ENCODE data around the gene AGAP3. TPM values are rescaled to one million over a fixed set of nuclear protein-coding genes. Genes with fewer than 3 reads are reported as not detected.

AGAP3 gene
- total RNA-seq, 1 experiment from 2014 or later, result 19.9 TPM

DNA sequence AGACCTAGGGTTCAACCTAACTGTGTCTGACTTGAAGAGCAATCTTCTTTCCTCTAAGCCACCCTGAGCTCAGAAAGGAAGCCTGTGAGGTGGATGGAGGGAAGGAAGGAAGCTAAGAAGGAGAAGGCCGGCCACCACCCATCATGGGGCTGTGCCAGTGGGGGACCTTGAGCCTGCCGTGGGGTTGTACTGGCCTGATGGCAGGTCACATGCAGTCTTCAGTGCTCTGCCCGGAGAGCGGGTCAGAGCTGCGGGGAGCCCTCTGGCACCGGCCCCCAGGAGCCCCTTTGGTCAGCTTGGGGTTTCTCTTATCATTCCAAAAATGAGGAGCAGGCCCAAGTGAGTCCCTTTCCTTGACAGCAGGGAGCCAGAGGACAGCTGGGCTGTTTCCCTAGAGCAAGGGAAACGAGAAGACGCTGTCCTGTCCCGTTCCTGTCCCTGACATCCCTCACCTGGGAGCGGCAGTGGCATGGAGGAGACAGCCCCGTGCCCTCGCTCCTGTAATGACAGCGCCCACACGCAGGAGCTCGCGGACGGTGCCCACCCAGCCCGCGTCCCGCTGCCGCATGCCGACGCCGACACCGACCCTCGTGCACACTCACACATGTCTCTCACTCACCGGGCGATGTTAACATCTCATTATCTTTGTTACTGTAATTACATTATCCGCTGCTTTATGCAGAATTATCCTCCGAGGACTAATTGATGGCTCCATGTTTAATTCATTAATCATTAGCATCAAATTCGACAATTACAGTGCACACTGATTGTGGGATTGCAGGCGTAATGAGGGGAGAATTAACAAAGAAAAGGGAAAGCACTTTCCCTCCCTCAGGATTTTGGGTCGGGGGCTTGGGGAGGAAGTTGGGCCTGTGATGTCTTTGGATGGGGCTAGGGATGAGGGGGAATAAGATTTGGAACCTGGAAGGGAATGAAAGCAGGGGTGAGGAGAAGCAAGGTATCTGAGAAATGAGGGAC is 49.9 kb downstream of the AGAP3 start:
- H3K36me3 ChIP-seq, result peaks cover 32% of the 10 kb centered on the region
- no peaks in the 10 kb centered on the region for H3K9me3 ChIP-seq (replicated peaks)
- no peak overlapping the region for H3K4me3 ChIP-seq
- no peak overlapping the region for H3K27ac ChIP-seq
- no peaks in the 10 kb centered on the region for H3K4me1 ChIP-seq (replicated peaks)
- H3K27me3 ChIP-seq (replicated peaks), result no peaks in the 10 kb centered on the region
- no peak for DNase-seq (ENCODE audit: low read depth in 1 of 2, low spot score in 2 of 2)

DNA sequence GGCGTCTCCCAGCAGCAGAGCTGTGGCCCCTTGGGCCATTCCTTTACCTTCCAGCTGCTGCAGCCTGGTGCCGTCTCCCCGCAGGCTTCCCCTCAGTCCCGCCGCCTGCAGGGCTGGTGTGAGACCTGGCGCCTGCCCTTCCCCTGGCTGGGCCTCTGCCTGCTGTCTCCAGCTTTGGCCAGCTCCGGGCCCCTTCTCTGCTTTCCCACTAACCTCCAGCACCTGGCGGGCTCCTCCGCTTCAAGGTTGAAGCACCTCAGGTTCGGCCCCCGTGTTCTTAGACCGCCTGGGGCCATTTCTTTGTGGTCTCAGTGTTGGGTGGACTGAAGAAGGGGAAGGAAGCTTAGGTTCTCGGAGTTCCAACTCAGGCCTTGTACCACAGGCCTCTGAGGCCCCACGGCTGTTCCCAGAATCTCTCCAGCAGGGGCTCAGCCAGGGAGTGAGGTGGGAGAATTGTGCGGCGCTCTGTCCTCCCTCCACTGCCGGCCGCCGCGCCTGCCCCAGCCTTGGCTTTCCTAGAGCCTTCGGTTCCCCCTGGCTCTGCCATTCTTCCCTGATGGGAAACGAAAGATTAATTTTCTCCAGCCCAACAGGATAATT is 50.9 kb downstream of the AGAP3 start:
- Histone ChIP-seq H3K36me3 (peaks cover 28% of the 10 kb centered on the region), H3K27me3 (replicated peaks) (no peaks in the 10 kb centered on the region), H3K27ac (no peak overlapping the region), H3K4me3 (no peak overlapping the region), H3K9me3 (replicated peaks) (no peaks in the 10 kb centered on the region), H3K4me1 (replicated peaks) (no peaks in the 10 kb centered on the region)
- no peak for DNase-seq (ENCODE audit: low read depth in 1 of 2, low spot score in 2 of 2)

DNA sequence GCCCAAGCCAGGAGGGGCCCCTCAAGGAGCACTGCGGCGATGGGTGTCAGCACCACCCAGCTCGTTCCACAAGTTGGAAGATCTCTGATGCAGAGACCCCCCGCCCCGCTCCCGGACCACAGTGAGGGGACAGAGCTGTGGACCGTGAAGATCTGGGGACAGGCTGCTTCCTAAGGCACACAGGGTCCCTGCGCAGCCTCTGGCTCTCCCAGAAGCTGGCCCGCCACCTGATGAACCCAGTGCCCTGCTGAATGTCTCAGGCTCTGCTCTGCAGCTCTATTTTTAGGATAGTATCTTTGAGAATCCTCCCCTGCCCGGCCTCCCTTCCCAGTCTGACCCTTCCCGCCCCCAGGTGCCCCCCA is 51.5 kb downstream of the AGAP3 start:
- no peak overlapping the region for H3K4me3 ChIP-seq
- no peak for DNase-seq (ENCODE audit: low read depth in 1 of 2, low spot score in 2 of 2)
- H3K27ac ChIP-seq, result no peak overlapping the region
- no peaks in the 10 kb centered on the region for H3K4me1 ChIP-seq (replicated peaks)
- no peaks in the 10 kb centered on the region for H3K27me3 ChIP-seq (replicated peaks)
- H3K36me3 ChIP-seq, result peaks cover 29% of the 10 kb centered on the region
- H3K9me3 ChIP-seq (replicated peaks), result no peaks in the 10 kb centered on the region

DNA sequence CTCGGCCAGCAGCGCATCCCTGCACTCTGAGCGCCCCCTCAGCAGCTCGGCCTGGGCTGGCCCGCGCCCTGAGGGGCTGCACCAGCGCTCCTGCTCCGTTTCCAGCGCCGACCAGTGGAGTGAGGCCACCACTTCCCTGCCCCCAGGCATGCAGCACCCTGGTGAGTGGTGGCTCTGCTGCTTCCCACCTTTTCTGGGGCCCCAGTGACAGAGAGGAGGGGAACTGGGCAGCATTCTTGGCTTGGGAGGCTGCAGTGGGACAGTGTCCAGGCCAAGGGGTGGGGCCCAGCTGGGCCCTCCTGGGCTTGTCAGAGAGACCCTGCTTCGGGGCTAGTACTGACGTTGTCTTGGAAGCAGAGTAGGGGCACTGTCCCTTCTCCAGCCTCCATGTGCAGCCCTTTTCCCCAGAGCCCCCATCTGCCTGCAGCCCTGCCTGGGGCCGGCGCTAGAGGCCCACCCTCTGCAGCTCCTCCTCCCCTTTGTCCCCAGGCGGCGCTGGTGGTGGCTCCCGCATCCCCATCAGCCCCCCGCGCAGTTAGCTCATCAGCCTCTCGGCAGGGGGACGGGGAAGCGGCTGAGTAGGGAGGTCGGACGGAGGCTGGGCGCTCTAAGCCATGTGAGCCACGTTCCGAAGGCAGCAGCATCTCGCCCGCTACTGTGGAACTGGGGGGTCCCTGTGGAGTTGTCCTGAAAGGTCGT is 52.0 kb downstream of the AGAP3 start:
- H3K4me1 ChIP-seq (replicated peaks), result no peaks in the 10 kb centered on the region
- H3K4me3 ChIP-seq, result no peak overlapping the region
- H3K27ac ChIP-seq, result no peak overlapping the region
- no peaks in the 10 kb centered on the region for H3K27me3 ChIP-seq (replicated peaks)
- H3K9me3 ChIP-seq (replicated peaks), result no peaks in the 10 kb centered on the region
- no peak for DNase-seq (ENCODE audit: low read depth in 1 of 2, low spot score in 2 of 2)
- peaks cover 29% of the 10 kb centered on the region for H3K36me3 ChIP-seq

DNA sequence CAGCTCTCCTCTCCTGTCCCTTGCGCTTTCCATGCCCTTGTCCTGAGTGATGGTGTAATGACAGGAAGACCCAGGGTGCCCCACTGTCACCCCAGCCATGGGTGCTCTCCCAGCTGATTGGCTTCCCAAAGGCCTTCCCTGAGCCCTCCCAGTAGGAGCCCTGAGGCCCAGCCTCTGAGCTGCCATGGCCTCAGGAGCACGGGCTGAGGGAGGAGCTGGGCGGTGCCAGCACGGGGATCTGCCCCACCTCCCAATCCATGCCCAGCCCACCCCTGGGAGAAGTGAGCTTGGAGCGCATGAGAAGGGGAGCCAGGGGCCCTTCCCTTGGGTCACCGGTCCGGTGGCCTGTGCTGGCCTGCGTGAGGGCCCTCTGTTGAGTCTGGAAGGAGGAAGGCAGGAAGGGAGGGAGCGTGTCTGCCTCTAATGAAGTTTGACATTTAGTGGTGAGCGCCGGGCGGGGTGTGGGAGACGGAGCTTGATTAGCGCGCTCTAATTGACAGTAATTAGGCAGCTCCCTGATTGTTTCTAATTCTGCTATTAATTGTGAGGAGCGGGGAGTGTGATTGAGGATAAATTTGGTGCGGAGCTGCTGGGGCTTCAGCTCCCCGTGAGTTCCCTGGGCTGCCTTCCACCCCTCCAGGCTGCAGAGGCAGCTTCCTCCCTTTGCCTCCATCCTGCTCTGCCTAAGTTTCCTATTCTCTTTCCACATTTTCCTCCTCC is 53.0 kb downstream of the AGAP3 start:
- peak in 1 of 2 experiments; percentile 43 for DNase-seq (ENCODE audit: low read depth in 1 of 2, low spot score in 2 of 2)
- peaks cover 28% of the 10 kb centered on the region for H3K36me3 ChIP-seq
- H3K4me3 ChIP-seq, result no peak overlapping the region
- no peak overlapping the region for H3K27ac ChIP-seq
- H3K9me3 ChIP-seq (replicated peaks), result no peaks in the 10 kb centered on the region
- H3K4me1 ChIP-seq (replicated peaks), result no peaks in the 10 kb centered on the region
- H3K27me3 ChIP-seq (replicated peaks), result no peaks in the 10 kb centered on the region

DNA sequence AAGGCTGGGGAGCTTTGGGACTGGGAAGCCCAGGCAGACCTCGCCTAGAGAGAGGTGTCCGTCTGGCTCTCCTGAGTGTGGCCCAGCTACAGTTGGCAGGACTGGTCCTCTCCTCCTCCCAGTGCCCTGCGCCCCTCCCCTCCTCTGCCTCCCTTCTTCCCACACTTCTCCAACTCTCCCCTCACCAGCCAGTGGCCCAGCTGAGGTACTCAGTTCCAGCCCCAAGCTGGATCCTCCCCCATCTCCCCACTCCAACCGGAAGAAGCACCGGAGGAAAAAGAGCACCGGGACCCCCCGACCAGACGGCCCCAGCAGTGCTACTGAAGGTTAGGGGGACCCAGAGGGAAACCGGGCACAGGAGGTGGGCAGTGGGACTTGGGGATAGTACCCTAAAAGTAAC is 53.5 kb downstream of the AGAP3 start:
- H3K9me3 ChIP-seq (replicated peaks), result no peaks in the 10 kb centered on the region
- no peaks in the 10 kb centered on the region for H3K4me1 ChIP-seq (replicated peaks)
- H3K36me3 ChIP-seq, result peaks cover 24% of the 10 kb centered on the region
- H3K27me3 ChIP-seq (replicated peaks), result no peaks in the 10 kb centered on the region
- no peak overlapping the region for H3K27ac ChIP-seq
- DNase-seq (ENCODE audit: low read depth in 1 of 2, low spot score in 2 of 2), result no peak
- H3K4me3 ChIP-seq, result no peak overlapping the region

DNA sequence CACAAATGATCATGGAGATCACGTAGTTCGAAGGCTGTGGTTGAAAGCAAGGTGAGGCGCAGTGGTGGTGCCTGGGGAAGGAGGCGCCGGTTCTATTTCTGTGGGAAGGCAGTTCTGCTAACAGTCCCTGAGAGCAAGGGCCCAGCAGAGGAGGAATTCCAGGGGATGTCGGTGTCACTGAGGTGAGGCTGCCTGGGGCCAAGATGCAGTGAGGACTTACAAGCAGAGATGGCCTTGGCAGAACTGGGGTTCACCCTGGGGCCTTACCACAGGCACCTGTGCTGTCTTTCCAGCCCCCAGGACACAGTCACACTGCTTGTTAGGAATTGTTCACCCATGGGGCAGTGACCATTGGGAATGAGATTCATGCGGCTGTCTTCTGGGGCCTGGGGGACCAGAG is 54.6 kb downstream of the AGAP3 start:
- Histone ChIP-seq H3K36me3 (peaks cover 19% of the 10 kb centered on the region), H3K27ac (no peak overlapping the region), H3K4me3 (no peak overlapping the region), H3K27me3 (replicated peaks) (no peaks in the 10 kb centered on the region), H3K4me1 (replicated peaks) (no peaks in the 10 kb centered on the region), H3K9me3 (replicated peaks) (no peaks in the 10 kb centered on the region)
- peak in 1 of 2 experiments; percentile 37 for DNase-seq (ENCODE audit: low read depth in 1 of 2, low spot score in 2 of 2)

DNA sequence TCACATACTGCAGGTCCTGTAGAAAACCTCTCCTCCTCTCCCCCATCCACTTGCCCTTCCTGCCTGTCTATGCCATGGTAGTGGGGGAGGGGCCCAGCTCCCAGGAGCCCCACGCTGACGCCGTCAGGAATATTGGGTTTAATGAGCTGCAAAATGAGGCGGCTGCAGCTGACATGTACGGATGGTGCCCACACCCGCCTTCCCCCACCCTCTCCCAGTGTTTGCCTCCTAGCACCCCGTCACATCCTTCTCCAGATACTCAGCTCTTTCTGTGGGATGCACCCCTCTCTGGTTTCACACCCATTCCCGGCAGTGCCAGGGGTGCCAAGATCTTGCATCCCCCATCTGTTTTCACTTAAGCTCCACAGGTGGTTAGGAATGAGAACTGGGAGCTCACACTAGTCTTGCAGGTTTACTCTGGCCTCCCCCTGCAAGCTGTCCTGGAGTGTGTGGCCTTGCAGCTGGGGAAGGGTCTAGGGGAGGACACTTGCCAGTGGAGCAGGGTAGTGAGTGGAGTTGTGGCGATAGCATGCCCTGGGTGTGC is 55.1 kb downstream of the AGAP3 start:
- no peak overlapping the region for H3K27ac ChIP-seq
- H3K4me3 ChIP-seq, result no peak overlapping the region
- no peak for DNase-seq (ENCODE audit: low read depth in 1 of 2, low spot score in 2 of 2)
- peaks cover 15% of the 10 kb centered on the region for H3K36me3 ChIP-seq
- no peaks in the 10 kb centered on the region for H3K9me3 ChIP-seq (replicated peaks)
- no peaks in the 10 kb centered on the region for H3K27me3 ChIP-seq (replicated peaks)
- H3K4me1 ChIP-seq (replicated peaks), result no peaks in the 10 kb centered on the region

DNA sequence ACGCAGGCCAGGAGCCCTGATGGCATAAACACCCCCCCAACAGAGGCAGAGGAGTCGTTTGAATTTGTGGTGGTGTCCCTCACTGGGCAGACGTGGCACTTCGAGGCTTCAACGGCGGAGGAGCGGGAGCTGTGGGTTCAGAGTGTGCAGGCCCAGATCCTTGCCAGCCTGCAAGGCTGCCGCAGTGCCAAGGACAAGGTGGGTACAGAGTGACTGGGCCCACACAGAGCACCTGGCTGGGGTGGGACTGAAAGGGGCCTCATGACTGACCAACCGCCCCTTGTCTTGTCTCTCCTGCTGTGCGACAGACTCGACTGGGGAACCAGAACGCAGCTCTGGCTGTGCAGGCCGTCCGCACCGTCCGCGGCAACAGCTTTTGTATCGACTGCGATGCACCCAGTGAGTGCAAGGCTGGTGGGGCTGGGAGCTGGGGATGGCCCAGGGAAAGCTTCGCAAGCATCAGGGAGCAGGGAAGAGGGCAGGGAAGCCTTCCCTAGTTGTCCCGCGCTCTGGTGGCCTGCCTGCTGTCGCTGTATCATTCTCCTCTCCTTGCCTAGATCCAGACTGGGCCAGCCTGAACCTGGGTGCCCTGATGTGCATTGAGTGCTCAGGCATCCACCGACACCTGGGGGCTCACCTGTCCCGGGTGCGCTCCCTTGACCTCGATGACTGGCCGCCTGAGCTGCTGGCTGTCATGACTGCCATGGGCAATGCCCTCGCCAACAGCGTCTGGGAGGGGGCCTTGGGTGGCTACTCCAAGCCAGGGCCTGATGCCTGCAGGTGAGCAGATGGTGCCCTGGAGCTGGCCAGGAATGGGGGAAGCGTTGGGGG is 55.8 kb downstream of the AGAP3 start:
- Histone ChIP-seq H3K36me3 (peaks cover 15% of the 10 kb centered on the region), H3K4me3 (no peak overlapping the region), H3K27ac (no peak overlapping the region)

DNA sequence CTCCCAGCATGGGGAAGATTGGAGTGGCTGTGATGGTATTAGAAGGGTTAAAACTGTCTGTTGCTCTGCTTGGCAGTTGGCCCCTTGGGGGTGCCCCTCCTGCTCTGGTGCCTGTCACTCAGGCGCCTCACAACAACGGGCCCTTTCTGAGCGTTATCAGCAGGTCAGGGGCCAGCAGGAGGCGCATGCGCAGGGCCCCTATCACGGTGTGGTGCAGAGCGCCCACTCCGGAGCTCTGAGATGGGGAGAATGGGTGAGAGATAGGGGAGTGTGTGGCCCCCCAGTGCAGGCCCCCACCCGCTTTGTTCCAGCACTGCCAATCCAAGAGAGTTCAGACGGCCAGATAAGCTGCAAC is 56.4 kb downstream of the AGAP3 start:
- DNase-seq (ENCODE audit: low read depth in 1 of 2, low spot score in 2 of 2), result no peak
- no peaks in the 10 kb centered on the region for H3K9me3 ChIP-seq (replicated peaks)
- no peak overlapping the region for H3K4me3 ChIP-seq
- H3K36me3 ChIP-seq, result peaks cover 15% of the 10 kb centered on the region
- H3K4me1 ChIP-seq (replicated peaks), result no peaks in the 10 kb centered on the region
- H3K27me3 ChIP-seq (replicated peaks), result no peaks in the 10 kb centered on the region
- H3K27ac ChIP-seq, result no peak overlapping the region

More for the DNA sequence above, 55.8 kb downstream of the AGAP3 start:
- H3K27me3 ChIP-seq (replicated peaks), result no peaks in the 10 kb centered on the region
- peak in 1 of 2 experiments; percentile 43 for DNase-seq (ENCODE audit: low read depth in 1 of 2, low spot score in 2 of 2)
- H3K4me1 ChIP-seq (replicated peaks), result no peaks in the 10 kb centered on the region
- no peaks in the 10 kb centered on the region for H3K9me3 ChIP-seq (replicated peaks)

DNA sequence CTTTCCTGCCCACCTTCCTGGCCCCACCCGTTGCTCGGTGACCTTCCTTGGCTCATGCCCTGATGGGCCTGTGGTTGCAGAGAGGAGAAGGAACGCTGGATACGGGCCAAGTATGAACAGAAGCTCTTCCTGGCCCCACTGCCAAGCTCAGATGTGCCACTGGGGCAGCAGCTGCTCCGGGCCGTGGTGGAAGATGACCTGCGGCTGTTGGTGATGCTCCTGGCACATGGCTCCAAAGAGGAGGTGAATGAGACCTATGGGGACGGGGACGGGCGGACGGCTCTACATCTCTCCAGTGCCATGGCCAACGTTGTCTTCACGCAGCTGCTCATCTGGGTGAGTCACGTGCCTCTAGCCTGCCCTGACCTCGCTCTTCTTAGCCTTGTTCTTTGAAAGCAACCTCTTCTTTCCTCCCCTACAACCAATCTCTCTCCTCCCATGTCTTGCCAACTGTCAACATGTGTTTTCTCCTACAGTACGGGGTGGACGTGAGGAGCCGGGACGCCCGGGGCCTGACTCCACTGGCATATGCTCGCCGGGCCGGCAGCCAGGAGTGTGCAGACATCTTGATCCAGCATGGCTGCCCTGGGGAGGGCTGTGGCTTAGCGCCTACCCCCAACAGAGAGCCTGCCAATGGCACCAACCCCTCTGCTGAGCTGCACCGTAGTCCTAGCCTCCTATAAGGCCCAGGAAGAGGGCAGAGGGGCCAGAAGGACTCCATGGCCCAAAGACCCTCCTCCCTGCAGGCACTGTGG is 57.2 kb downstream of the AGAP3 start:
- Histone ChIP-seq H3K9me3 (replicated peaks) (no peaks in the 10 kb centered on the region), H3K27me3 (replicated peaks) (no peaks in the 10 kb centered on the region), H3K27ac (no peak overlapping the region), H3K4me3 (no peak overlapping the region), H3K4me1 (replicated peaks) (no peaks in the 10 kb centered on the region), H3K36me3 (peaks cover 15% of the 10 kb centered on the region)
- DNase-seq (ENCODE audit: low read depth in 1 of 2, low spot score in 2 of 2), result no peak

DNA sequence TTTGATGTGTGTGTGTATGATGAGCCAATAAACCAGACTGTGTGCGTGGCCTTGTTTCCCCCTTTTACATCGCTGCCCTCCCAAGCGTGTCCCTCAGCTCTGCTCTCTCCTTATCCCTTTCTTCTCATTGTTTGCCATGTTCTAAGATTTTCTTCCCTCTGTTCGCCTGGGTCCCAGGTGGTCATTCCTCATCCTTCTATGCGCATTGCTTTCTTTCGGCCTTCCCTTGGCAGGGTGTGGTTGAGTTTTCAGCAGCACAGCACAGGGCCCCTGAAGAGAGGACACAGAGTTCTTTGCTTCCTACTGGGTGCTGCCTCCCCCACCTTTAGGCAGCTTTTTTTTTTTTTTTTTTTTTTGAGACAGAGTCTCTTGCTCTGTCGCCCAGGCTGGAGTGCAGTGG is 58.1 kb downstream of the AGAP3 start:
- DNase-seq (ENCODE audit: low read depth in 1 of 2, low spot score in 2 of 2), result no peak
- Histone ChIP-seq H3K4me3 (no peak overlapping the region), H3K4me1 (replicated peaks) (no peaks in the 10 kb centered on the region), H3K9me3 (replicated peaks) (no peaks in the 10 kb centered on the region), H3K27me3 (replicated peaks) (no peaks in the 10 kb centered on the region), H3K27ac (no peak overlapping the region), H3K36me3 (peaks cover 15% of the 10 kb centered on the region)

Measured in SJSA1 (cell line).